MM.1S (cell line): ENCODE measurements around the gene CEP63.

Experiments
- EZH2 ChIP-seq: fragments of 300-600 bp; sonication (generic); optimal IDR thresholded peaks from 2 replicates; pipeline ENCODE3; 2017; ENCODE audit warnings: low read depth, mild to moderate bottlenecking, antibody characterized with exemption, low read length, mixed read lengths
- EZH2phosphoT487 ChIP-seq: fragments of 300-600 bp; sonication (generic); IDR thresholded peaks from 2 replicates; pipeline ENCODE4 v1.6.1; 2018; ENCODE audit warnings: antibody characterized with exemption, low read length
- TF ChIP-seq, protein P1 (sequence below): fragments of 300-600 bp; sonication (generic); IDR thresholded peaks from 2 replicates; pipeline ENCODE4 v1.5.1; 2016; ENCODE audit warnings: antibody characterized with exemption, low read length, mixed read lengths

GRCh38 chr3:134594331-134594741 lies 108.5 kb downstream of the CEP63 start:
- TF ChIP-seq EZH2 (no peak), EZH2phosphoT487 (no peak)
- TF ChIP-seq, protein P1, sequence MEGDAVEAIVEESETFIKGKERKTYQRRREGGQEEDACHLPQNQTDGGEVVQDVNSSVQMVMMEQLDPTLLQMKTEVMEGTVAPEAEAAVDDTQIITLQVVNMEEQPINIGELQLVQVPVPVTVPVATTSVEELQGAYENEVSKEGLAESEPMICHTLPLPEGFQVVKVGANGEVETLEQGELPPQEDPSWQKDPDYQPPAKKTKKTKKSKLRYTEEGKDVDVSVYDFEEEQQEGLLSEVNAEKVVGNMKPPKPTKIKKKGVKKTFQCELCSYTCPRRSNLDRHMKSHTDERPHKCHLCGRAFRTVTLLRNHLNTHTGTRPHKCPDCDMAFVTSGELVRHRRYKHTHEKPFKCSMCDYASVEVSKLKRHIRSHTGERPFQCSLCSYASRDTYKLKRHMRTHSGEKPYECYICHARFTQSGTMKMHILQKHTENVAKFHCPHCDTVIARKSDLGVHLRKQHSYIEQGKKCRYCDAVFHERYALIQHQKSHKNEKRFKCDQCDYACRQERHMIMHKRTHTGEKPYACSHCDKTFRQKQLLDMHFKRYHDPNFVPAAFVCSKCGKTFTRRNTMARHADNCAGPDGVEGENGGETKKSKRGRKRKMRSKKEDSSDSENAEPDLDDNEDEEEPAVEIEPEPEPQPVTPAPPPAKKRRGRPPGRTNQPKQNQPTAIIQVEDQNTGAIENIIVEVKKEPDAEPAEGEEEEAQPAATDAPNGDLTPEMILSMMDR, result no peak
